ENCODE results near the gene LCP2.

DNA sequence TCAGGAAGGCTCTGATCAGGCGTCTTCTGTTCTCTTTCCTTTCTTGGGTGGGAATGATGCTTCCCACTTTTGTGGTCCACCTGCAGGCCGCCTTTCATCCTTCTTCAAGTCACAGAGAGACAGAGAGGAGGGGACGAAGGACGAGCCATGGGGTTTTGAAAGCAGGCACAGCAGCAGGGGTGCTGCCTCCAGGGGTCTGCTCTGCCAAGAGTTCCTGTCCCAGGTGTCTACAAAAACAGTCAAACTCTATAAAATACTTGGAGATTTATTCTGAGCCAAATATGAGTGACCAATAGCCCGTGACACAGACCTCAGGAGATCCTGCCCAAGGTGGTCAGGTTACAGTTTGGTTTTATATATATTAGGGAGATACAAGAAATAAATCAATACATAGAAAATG lies 34.5 kb upstream of the LCP2 start:
- TF ChIP-seq, protein P1, sequence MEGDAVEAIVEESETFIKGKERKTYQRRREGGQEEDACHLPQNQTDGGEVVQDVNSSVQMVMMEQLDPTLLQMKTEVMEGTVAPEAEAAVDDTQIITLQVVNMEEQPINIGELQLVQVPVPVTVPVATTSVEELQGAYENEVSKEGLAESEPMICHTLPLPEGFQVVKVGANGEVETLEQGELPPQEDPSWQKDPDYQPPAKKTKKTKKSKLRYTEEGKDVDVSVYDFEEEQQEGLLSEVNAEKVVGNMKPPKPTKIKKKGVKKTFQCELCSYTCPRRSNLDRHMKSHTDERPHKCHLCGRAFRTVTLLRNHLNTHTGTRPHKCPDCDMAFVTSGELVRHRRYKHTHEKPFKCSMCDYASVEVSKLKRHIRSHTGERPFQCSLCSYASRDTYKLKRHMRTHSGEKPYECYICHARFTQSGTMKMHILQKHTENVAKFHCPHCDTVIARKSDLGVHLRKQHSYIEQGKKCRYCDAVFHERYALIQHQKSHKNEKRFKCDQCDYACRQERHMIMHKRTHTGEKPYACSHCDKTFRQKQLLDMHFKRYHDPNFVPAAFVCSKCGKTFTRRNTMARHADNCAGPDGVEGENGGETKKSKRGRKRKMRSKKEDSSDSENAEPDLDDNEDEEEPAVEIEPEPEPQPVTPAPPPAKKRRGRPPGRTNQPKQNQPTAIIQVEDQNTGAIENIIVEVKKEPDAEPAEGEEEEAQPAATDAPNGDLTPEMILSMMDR (IDR thresholded peaks at IDR 0.05; ENCODE audit: low read depth, low read length), result no peak
- no peak for TF ChIP-seq EZH2phosphoT487 (IDR thresholded peaks at IDR 0.05; ENCODE audit: low read depth)
